ENCODE data around the gene LRRK1. TPM values are rescaled to one million over a fixed set of nuclear protein-coding genes. Genes with fewer than 3 reads are reported as not detected.

LRRK1 gene
- total RNA-seq, 1 donor from 2014 or later = 2.3 TPM

DNA sequence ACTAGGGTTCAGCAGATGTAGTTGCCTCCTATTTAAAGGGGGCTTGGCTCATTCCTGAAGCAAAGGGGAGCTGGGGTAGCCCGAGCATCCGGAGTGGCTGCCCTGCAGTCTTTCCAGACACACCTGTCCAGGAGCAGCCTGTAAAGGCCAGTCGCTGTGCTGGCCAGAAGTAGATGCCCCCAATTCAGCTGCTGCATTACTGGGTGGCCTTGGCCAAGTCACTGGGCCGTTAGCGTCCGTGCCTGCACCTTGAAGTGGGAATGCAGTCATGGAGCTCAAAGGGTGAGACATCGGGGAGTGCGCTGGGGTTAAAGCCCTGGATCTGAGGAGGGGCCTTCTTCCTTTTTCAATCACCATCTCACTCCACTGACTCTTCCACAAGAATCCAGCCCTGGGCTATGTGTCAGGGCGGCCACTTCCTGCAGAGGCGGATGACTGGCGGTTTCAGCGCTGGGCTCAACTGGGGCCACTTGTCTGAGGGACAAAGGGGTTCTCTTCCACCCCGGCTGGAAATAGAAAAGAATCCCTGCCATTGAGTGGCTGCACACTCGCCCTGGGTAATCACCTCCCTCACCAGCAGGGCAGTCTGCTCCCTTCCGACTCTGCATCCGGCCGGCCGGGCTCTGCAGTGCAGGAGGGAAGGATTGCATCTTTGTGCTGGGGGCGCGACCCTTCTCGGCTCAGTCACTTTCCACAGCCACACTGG, 27.7 kb upstream of the LRRK1 start:
- DNase-seq (ENCODE audit: low spot score) (no peak), ATAC-seq (no peak)

DNA sequence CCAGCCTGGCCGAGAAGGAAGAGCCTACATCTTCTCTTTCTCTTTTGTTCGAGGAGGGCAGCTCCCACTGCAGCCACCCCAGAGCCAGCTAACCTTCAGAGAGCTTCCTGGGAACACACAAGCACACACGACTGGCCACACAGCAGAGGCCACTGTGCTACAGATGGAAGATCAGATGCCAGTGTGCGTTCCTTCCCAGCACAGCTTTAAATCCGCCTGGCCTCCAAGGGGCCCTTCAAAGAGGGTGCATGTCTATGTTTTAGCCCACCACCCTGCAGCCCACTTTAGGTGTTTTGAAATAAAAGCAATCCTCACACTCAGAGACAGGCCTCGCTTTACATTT, 27.2 kb upstream of the LRRK1 start:
- no peak for ATAC-seq
- no peak for DNase-seq (ENCODE audit: low spot score)

DNA sequence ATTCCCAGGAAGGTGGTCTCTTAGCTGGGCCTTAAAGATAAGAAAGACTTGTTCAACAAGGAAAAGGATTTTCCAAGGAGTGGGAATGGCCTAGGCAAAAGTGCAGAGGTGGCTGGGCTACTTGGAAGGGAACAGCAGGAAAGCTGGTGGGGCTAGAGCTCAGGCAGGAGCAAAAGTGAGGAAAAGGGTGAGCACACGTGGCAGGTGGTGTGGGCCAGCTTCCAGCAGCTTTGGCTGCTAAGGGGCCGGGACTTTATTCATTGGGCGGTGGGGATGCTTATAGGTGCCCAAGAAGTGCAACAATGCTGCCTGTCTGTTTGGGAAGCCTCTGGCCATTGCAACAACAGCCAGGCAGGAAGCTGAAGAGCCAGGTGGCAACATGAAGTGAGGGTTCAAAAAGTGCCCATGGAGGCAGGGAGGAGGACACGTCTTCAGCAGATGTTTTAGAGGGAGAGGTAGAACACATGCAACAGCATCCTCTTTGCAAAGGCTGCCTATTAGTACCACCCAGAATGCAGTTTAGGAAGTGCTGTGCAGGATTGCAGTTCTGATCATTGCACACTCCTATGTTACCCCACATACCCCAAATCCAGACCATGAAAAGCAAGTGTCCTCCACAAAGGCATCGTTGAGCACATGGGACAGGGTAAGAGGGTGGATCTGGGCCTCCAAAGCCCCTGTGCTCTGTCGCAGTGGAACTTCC, 25.7 kb upstream of the LRRK1 start:
- DNase-seq (ENCODE audit: low spot score) (no peak), ATAC-seq (no peak)

DNA sequence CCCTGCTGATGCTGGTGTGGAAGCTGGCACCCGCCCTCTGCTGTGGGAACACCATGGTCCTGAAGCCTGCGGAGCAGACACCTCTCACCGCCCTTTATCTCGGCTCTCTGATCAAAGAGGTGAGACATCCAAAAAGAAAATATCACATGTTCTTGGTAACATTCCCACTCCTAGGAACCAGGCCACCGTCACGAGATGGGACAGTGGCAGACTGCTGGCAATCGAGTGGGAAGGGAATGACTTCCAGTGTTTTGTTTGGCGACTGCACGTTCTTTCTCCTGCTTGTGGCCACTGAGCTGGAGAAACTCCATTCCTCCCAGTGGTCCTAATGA, 25.2 kb upstream of the LRRK1 start:
- no peak for ATAC-seq

DNA sequence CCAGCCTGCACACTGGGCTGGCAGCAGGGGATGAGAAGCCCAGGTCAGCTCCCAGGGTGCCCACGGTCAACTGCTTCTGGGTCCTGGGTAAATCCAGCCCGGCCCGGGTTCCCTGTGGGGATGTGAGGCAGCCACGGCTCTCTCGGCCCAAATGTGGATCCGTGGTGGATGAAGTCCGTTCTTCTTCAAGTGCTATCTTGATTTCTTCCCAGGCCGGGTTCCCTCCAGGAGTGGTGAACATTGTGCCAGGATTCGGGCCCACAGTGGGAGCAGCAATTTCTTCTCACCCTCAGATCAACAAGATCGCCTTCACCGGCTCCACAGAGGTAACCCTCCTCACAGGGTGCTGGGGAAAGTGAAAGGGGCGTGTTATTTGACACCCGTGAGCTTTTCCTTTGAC, 23.4 kb upstream of the LRRK1 start:
- DNase-seq (ENCODE audit: low spot score) (no peak), ATAC-seq (no peak)

More for the DNA sequence above, 25.2 kb upstream of the LRRK1 start:
- no peak for DNase-seq (ENCODE audit: low spot score)

DNA sequence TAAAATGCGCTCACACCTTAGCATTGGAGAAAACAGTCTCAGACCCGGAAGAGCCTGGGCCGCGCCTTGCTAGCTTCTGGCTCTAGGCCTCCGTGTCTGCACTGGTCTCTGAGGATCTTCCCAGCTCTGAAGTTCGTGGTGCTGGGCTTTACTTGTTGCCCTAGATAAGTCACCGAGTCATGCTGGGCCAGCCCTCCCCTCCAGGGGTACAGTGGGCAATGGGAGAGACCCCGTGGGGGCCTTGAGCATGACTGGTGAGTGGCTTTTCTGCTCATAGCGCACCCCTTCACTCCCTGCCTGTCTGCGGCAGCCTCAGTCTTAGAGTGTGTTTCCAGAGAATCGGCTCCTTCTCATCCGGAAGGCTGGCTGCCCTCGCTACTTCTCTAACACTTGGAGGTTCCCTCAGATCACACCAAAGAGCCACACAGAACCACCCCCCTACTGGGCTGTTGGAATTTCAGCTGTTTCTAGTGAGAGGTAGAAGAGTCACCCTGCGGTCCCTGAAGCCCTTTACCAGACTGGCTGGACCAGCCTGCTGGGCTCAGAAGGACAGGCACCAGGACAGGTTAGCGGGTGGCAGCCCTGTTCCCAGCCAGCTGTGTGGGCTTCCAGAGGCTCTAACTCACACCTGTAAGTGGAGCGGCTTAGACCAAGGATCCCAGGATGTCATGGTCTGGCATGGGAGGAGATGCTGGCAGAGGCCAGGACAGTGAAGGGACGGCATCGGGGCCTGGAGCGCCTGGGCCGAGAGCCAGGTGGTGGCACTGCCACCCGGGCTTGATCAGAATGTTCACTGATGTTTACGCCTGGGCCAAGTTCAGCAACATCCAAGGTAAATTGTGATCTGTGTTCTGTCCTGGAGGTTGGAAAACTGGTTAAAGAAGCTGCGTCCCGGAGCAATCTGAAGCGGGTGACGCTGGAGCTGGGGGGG, 21.7 kb upstream of the LRRK1 start:
- DNase-seq (ENCODE audit: low spot score) (no peak), ATAC-seq (no peak)

DNA sequence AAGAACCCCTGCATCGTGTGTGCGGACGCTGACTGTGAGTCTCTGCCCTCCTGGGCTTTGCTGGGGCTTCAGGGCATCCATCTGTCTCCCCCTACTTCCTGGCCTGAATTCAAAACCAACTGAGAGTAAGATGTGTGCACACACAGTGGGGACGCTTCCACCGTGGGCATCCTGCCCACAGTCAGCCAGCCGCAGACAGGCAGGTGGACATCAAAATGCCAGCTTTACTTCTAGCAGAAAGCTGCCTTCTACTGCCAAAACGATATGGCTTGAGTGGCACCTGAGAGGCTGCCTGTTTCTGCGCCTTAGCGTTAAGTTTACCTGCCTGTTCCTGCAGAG, 21.0 kb upstream of the LRRK1 start:
- no peak for ATAC-seq
- DNase-seq (ENCODE audit: low spot score) = no peak

DNA sequence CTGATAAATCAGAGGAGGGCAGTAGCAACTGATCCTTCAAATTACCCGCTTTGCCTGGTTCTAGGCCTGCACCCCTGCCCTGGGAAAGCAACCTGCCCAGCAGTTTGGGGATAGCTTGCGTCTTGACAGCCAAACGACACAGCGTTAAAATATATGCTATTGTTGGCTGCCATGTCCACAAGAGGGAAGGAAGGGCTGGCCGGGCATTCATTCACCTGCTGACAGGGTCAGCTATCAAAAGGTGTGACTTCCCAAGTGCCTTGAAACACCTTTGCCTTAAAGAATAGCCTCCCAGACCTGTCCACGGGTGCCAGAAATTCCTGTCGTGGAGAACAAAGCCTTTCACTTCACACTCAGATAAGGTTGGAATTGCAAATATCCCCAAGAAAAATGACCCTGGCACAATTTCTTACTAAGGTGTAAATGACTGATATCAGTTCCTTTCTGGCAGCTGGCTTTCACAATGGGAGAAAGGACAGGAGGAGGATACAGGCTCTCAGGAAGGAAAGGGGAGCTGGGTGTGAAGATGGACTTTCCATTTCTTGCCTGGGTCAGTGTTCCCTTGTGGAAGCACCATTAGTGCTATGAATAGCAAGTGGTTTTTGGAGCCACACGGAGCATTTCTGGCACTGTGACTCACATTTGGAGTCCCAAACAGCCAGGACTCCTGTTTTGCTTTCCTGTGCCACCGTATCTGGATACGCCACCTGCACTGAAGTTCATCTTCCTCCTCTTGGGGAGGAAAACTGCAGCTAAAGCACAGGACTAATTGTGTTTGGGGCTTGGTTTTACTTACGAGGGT, 20.3 kb upstream of the LRRK1 start:
- ATAC-seq = no peak
- DNase-seq (ENCODE audit: low spot score) = no peak

DNA sequence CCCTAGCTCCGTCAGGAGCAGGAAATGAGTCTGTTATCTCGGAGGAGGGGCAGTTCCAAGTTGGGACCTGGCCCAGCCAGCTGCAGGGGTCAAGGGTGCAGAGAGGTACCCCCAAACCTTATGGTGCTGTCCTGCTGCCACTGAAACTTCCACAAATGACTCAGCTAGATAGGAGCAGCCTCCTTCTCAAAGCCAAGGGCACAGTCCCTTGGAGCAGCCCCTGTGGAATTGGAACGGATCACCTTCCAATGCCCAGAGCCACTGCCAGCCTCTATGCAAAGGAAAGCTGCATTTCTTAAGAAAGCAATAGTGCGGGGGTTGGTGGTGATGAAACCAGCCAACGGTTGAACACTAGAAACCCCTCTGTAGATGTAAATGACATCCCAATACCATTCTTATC, 19.6 kb upstream of the LRRK1 start:
- no peak for ATAC-seq

DNA sequence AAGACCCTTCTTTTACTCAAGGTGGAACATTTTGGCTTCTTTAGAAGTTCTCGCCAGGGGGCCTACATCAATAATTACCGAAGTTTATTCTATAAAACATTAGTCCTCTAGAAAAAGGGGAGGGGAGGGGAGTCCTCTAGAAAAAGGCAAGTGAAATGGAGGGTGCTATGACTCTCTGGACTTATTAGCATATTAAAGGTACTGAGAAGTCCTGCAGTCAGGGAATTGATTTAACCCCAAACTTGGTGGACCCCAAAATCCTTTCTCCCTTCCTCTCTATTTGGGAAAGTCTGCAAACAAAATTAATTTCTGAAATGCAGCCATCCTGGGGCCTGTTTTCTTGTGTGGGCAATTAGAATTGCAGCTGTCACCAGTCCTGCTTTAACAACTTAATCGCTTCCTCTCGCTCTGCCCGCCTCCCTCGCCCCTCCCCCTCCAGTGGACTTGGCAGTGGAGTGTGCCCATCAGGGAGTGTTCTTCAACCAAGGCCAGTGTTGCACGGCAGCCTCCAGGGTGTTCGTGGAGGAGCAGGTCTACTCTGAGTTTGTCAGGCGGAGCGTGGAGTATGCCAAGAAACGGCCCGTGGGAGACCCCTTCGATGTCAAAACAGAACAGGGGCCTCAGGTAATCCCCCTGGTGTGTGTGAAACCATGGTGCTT, 18.9 kb upstream of the LRRK1 start:
- DNase-seq (ENCODE audit: low spot score) = no peak
- no peak for ATAC-seq

More for the DNA sequence above, 19.6 kb upstream of the LRRK1 start:
- no peak for DNase-seq (ENCODE audit: low spot score)

DNA sequence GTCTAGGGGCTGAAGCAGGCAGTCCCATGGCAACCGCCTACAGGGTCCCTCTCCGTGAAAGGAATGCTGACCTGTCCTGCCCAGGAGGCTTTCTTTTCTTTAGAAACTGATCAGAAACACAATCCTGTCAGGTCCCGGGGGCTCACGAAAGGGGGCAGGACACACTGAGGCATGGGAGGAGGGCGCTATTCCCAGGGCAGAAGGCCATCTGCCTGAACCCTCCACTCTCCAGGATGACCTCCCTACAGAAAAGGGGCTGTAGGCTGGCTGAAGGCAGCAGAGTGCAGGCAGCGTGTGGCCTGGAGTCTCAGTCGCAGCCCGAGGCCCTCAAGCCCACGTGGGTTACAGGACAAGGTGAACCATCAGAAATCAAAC, 18.4 kb upstream of the LRRK1 start:
- DNase-seq (ENCODE audit: low spot score) = no peak

DNA sequence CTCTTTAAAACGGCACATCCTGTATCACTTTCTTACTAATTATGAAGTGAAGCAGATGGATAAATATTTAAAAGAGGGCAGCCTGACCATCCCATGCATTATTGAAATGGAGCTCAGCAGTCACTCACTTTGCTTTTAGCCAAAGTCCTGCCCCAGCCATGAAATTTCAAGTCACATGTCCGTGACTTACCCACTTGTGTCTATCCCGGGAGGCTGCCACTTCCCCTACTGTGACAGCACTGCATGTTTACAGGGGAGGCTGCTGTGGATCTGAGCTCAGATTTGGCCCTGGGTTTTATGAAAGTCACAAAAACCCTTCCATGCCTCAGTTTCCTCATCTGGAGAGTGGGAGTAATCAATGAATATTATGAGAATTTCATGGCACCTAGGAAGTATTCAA, 17.9 kb upstream of the LRRK1 start:
- ATAC-seq (no peak), DNase-seq (ENCODE audit: low spot score) (no peak)

More for the DNA sequence above, 18.4 kb upstream of the LRRK1 start:
- no peak for ATAC-seq

DNA sequence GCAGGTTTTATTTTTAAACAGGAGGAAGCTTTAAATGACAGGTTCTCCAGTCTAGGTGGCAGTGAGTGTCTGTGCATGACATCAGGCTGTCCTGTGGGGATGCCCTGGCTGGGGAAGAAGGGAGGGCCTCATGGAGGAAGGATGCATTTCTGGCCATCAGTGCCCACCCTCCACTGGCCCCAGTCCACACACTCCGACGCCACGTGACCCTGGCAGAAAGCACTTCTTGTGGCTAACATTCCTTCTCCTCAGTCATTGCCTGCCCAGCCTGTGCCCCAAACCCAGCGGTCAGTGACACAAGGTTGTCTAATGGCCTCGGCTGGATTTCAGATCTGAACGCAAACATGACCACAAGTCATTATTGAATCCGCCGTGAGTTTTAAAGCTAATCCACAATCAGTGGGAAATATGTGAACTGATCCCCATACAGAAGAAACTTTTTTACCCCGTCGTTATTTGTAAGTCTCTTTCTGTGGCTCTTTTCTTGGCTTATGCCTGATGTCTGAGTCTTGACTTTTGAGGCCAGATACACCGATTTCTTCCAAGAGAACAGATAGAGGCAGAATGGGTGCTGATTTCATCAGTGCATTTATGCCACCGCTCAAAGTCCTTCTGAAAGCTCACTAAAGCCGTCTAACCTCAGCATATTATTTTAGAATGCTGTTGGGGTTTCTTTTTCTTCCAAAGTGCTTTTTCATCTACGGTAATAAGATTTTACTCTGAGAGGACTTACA, 17.3 kb upstream of the LRRK1 start:
- DNase-seq (ENCODE audit: low spot score) = no peak
- peak; percentile 21 for ATAC-seq

DNA sequence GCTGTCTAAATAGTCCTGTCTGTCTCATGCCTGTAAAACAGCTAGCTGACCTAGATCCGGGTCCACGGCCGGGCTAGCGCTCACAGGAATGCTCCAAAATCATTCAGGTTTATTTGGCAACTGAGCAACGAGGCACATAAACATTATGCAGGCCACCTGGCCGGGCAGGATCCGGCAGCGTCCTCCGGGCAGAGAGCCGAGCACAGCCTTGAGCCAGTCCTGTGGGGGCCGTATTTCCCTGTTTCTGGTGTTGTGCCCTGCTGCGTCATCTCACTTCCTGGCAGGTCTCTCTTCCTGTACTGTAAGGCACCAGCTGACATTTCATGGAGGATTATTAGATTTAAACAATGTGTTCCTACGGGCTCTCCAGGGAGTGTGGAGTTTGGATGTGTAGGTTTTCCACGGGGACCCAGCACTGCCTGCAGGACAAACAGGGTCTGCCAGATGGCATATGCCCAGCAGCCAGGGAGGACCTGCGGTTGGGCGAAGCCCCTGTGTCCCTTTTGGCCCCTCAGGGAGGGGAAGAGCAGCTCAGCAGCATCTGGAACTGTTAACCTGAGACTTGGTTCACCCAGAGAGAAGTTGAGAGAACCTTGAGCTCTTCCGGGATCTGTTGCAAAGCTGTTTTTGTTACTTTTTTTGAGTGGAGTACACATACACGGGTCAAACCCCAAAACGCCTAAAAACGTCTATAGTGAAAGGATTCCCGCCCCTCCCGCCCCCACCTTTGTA, 16.6 kb upstream of the LRRK1 start:
- DNase-seq (ENCODE audit: low spot score) (peak; percentile 60), ATAC-seq (peak; percentile 77)

DNA sequence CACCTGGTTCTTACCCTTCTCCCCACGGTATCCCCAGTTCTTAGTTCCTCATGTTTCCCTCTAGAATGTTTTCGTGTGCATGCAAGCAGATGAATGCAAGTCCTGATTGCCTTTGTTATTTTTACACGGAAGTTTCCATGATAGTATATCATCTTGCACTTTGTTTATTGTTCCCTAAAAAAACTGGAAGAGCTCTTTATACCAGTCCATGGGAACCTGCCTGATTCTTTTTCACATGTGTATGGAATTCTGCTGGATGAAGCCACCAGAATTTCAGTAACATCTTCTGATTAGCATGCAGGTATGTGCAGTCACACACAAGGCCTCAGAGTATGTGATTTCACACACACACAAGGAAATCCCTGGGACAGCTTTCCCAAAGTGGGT, 16.0 kb upstream of the LRRK1 start:
- DNase-seq (ENCODE audit: low spot score) = no peak
- ATAC-seq = no peak

DNA sequence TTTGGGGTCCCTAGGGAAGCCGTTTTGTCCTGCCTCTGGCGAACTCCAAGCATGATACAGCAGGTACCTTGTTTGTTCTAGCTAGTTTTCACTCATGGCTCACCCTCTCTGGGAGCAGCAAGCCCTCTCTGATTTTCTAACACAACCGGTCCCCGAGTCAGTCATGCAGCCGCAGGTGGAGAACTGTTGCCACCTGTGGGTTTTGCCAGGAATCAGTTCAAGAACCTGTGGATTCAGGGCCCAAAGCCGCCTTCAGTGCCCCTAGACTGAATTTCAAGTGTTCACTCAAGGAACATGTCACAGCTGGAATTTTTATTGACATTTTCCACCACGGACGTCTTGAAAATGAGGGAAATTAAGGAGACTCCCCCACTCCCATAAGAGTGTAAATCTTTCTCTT, 13.3 kb upstream of the LRRK1 start:
- ATAC-seq (no peak), DNase-seq (ENCODE audit: low spot score) (no peak)

DNA sequence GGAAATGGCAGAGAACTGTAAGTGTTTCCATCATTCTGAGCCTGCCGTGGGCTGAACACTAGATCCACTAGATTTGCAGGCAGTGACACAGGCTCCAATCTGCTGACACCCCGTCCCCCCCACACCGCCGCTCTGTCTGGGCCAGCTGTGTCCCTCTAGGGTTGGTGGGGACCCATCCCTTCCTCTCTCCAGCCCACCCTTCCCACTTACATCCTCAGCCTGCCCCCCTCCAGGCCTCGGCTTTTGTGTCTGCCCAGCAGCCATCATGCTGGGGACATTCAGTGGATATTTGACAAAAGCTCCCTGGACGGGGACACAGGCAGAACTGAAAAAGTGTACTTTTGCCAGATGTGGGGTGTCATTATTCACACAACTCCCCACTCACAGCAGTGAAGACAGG, 10.7 kb upstream of the LRRK1 start:
- no peak for ATAC-seq
- no peak for DNase-seq (ENCODE audit: low spot score)

DNA sequence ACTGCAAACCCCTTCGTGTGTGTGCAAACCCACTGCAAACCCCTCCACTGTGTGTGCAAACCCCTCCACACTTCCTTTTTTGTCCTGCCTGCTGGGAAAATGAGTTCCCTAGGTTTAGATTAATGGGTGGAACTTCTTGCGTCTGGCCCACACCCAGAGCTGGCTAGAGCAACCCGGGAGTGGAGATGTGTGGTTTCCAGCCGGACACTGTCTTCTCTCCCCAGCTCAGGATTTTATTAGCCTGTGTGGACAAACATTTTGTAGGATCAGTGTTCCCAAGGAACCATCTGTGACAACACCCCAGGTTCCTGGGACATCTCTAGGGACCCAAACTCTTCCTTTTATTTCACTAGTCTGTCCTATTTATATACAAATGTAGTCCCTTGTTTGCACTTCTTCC, 9.6 kb upstream of the LRRK1 start:
- DNase-seq (ENCODE audit: low spot score) = no peak
- ATAC-seq = no peak
